Measurements from ENCODE around the gene DUSP7. TPM values are rescaled to one million over a fixed set of nuclear protein-coding genes. Genes with fewer than 3 reads are reported as not detected.

The DUSP7 gene
- total RNA-seq, 1 experiment from 2014 or later = 9.9 TPM

- intact Hi-C loops (cut with micrococcal nuclease; ENCODE audit: unreplicated experiment) = loop anchor here (1.0 kb wide), 1 partner anchor 54 kb away; no protein-coding TSS in a partner anchor
- no TSS peak for BruUV-seq (replicated peaks)
- Mint-ChIP-seq H3K27me3 (ENCODE audit: insufficient read depth, unreplicated experiment) (no peaks in the 10 kb centered on the region), H3K36me3 (ENCODE audit: insufficient read depth, unreplicated experiment) (peaks cover 4% of the 10 kb centered on the region), H3K4me3 (ENCODE audit: unreplicated experiment) (peak overlapping the region; percentile 77), H3K27ac (ENCODE audit: unreplicated experiment) (no peak overlapping the region), H3K9me3 (ENCODE audit: unreplicated experiment) (no peaks in the 10 kb centered on the region), H3K4me1 (ENCODE audit: low read depth, unreplicated experiment) (no peaks in the 10 kb centered on the region)
- Histone ChIP-seq H3K9me3 (no peaks in the 10 kb centered on the region), H3K4me3 (ENCODE audit: low read depth, low read length) (peak overlapping the region; percentile 87), H3K36me3 (ENCODE audit: control insufficient read depth, insufficient read depth, low read length) (no peaks in the 10 kb centered on the region; the same call in 1 of the 2 replicates), H3K4me1 (peaks cover 4% of the 10 kb centered on the region; the same call in 1 of the 2 replicates), H3K27me3 (replicated peaks; ENCODE audit: control insufficient read depth, insufficient read depth, low read length) (no peaks in the 10 kb centered on the region)
- CTCF ChIA-PET = interaction anchor here (0.9 kb wide), 1 partner anchor 51 kb away, joined by 3 read pairs; no protein-coding TSS in a partner anchor
- DNase-seq = no peak
- POLR2A ChIA-PET = interaction anchor here (2.5 kb wide), 1 partner anchor 72 kb away, joined by 10 read pairs; the partner anchor contains the start of gene ACY1
- TF ChIP-seq, protein P1, sequence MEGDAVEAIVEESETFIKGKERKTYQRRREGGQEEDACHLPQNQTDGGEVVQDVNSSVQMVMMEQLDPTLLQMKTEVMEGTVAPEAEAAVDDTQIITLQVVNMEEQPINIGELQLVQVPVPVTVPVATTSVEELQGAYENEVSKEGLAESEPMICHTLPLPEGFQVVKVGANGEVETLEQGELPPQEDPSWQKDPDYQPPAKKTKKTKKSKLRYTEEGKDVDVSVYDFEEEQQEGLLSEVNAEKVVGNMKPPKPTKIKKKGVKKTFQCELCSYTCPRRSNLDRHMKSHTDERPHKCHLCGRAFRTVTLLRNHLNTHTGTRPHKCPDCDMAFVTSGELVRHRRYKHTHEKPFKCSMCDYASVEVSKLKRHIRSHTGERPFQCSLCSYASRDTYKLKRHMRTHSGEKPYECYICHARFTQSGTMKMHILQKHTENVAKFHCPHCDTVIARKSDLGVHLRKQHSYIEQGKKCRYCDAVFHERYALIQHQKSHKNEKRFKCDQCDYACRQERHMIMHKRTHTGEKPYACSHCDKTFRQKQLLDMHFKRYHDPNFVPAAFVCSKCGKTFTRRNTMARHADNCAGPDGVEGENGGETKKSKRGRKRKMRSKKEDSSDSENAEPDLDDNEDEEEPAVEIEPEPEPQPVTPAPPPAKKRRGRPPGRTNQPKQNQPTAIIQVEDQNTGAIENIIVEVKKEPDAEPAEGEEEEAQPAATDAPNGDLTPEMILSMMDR (IDR thresholded peaks at IDR 0.05; ENCODE audit: insufficient read depth in 1 of 2, low read depth in 1 of 2, low read length in 1 of 2, severe bottlenecking in 1 of 2, unreplicated experiment in 1 of 2) = peak in 1 of 2 experiments; percentile 19
Measured at GRCh38 chr3:52054661-52055511, 1.5 kb downstream of the DUSP7 start.

DNA sequence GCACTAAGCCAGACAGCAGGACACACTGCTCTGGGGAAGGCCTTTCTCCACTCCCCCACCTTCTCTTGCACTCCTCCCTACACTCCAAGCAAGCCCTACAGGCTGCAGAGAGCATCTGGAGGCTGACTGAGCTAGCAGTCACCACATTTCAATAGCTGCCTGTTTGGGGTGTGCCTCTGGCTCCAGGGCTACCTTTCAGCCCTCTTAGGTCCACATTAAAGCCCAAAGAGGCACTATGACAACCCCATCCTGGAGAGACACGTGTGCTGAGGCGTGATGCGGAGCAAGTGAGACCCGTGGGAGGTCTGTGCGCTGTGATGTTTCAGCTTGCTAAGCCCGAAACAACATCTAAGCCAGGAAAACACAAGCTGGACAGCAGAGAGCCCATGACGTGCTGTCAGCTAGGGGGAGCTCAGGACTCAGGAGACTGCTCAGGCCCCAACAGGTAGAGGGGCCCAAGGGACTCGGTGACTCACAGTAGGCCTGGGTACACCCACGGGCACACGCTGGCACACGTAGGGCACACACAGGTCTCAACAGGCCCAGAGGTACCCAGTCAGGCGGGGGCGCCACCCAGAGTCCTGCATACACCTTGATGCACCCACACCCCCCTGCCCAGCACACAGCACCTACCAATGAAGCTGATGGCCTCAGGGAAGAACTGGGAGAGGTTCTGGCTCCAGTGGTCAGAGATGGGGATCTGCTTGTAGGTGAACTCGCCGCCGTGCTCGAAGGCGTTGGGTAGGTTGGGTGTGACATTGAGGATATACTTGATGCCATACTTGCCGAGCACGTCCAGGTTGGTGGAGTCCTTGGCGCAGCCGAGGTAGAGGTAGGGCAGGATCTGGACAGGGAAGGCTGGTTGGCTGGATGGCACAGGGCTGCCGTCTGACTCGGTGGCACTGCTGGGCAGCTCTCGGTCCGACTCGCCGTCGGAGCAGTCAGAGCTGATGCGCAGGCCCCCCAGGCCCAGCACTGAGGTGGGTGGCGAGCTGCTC lies 2.8 kb downstream of the DUSP7 start:
- Mint-ChIP-seq H3K4me3 (ENCODE audit: unreplicated experiment) (peak overlapping the region; percentile 7), H3K36me3 (ENCODE audit: insufficient read depth, unreplicated experiment) (peaks cover 4% of the 10 kb centered on the region), H3K4me1 (ENCODE audit: low read depth, unreplicated experiment) (no peaks in the 10 kb centered on the region), H3K27ac (ENCODE audit: unreplicated experiment) (no peak overlapping the region), H3K9me3 (ENCODE audit: unreplicated experiment) (no peaks in the 10 kb centered on the region), H3K27me3 (ENCODE audit: insufficient read depth, unreplicated experiment) (no peaks in the 10 kb centered on the region)
- no peaks in the 10 kb centered on the region for H3K9me3 ChIP-seq
- no TSS peak for BruUV-seq (replicated peaks)
- CTCF ChIA-PET = interaction anchor here (0.8 to 1.5 kb wide), 8 partner anchors 12 to 117 kb away, joined by 3 to 4 read pairs (median 3); no protein-coding TSS in a partner anchor
- peaks cover 4% of the 10 kb centered on the region; the same call in 1 of the 2 replicates for H3K4me1 ChIP-seq
- no peak for DNase-seq
- POLR2A ChIA-PET = no interaction called here
- no peak overlapping the region for H3K4me3 ChIP-seq (ENCODE audit: low read depth, low read length)
- H3K27me3 ChIP-seq (replicated peaks; ENCODE audit: control insufficient read depth, insufficient read depth, low read length) = no peaks in the 10 kb centered on the region
- H3K36me3 ChIP-seq (ENCODE audit: control insufficient read depth, insufficient read depth, low read length) = no peaks in the 10 kb centered on the region; the same call in 1 of the 2 replicates
- TF ChIP-seq, protein P1 (IDR thresholded peaks at IDR 0.05; ENCODE audit: insufficient read depth in 1 of 2, low read depth in 1 of 2, low read length in 1 of 2, severe bottlenecking in 1 of 2, unreplicated experiment in 1 of 2) = peak in 1 of 2 experiments; percentile 30
- intact Hi-C loops (cut with micrococcal nuclease; ENCODE audit: unreplicated experiment) = no loop called here
